Measurements from ENCODE around the gene BTBD9.
"Not testable (repeated sequence)": the region's sequence is repeated elsewhere in the genome, so short reads cannot be mapped to it uniquely, and the experiment has no call there.

- TF ChIP-seq CTCF, POLR2A (IDR thresholded peaks at IDR 0.05): not testable (repeated sequence)
These were observed 213.8 kb downstream of the BTBD9 start for GRCh38 chr6:38425788-38426488.
